CD4-positive, alpha-beta T cell treated with Interleukin-15 for 4 hours (primary cell): ENCODE measurements around the gene PACRG.

Source experiments
- DNase-seq: peaks from one replicate; pipeline ENCODE4 v3.0.0-alpha.2; 2020; ENCODE audit warnings: low spot score

Gene PACRG

DNA sequence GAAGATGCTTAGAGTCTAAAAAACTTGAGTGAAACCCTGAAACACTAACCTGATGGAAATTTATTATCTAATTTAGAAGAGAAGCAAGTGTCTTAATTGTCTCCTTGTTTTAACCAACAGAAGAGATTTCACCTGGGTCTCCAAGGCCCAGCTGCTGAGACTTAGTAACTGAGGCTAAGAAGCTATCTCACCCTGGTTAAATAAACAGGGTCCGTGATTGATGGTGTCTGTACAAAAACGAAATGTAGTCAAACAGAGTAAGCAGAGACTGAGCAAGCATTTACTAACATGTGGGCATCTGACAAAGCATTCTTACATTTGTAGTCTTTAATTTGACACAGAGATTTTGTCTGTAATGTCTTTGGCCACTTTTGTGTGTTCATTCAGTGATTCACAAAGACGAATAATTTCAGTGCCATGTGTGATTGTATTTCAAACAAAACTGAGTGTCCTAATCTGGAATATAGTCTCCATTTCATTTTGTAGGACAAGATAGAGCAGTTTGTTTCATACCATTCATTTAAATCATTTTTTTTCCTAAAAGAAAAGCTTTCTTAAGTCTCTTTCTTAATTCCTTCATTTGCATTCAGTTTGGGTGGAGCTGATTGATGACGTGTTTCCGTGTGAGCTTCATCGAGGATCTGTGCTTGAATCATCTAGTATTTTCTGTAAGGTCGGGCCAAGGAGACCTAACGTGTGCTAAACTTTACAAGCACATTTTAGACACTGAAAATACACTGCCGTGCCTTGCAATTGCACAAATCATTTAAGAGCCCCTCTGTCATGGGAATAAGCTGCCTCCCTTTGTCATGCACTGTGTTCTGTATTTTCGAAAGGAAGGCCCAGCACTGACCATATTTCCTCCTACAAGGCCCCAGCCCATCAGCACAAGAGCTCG, 516.2 kb downstream of the PACRG start:
- DNase-seq = no peak

DNA sequence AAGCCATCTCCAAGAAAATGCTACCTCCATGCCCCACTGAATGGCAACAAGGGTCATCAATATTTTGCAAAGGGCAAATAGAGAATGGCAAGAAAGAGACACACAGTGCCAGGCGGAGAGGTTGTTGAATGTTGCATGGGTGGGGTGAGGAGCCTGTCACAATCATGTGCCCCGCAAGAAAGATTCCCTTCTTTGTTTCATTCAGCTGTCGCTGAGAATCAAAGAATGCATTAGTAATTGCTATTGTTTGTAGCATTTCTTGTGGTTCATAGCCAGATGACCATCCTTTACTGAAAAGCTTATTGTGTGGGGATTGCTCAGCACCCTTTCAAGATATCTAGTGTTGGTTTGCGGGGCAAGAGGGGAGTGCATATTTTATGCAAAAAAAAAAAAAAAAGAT, 520.3 kb downstream of the PACRG start:
- no peak for DNase-seq

DNA sequence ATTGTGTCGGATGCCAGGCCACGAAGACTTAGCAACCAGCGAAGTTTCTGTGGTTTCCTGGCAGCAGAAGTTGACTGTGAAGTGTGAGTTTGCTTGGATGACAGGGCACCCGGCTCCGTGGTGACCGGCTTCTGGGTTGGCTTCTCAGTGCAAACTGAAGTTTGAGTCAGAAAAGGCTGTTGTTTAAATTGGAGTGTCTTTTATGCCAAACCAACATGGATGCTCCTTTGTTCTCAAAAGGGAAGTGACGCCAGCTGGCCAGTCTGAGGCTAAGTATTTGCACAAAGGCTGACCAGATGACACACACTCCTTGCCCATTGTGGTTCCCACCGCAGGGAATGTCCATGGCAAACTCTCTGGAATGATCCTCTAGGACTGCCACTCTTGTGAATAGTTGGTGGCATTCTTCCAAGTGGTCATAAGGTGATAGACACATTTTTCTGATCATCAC, 521.9 kb downstream of the PACRG start:
- DNase-seq = no peak

DNA sequence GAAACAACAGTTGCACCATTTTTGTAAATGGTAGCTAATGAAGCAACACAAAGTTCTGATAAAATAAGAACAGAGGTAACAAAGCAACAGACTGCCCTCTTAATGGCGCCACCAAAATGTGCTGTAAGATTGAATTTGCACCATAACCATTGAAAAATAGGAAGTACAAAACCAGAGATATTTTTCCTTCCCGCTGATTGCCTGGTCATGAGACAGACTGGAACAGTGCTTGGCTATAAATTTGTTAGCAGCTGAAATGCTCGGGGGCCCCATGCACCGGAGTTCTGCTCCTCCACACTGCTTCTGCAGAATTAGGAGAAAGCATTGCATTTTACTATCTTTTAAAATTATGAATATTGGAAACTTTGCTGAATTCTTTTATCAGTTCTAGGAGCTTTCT, 522.3 kb downstream of the PACRG start:
- no peak for DNase-seq

DNA sequence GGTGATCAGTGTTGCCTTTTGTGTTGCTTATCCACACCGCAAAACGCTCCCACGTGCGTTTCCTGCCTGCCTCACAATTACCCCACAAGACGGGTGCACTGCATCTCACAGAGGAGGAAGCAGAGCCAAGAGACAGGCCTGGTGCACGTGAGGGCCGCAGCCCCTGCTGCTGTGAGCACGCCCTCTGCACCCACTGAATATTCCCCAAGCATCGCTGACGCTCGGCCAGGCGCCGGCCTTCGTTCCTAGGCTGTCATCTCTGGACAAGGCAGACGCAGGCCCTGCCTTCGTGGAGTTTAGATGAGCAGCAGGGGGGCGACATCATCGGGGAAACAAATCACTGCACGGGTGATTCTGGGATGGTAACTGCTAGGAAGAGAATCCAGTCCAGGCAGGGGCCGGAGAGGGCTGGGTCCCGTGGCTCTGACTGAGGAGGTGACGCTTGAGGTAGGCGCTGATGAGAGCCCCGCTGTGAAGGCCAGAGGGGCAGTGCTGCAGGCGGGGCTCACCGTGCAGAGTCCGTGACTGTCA, 524.4 kb downstream of the PACRG start:
- DNase-seq = no peak

DNA sequence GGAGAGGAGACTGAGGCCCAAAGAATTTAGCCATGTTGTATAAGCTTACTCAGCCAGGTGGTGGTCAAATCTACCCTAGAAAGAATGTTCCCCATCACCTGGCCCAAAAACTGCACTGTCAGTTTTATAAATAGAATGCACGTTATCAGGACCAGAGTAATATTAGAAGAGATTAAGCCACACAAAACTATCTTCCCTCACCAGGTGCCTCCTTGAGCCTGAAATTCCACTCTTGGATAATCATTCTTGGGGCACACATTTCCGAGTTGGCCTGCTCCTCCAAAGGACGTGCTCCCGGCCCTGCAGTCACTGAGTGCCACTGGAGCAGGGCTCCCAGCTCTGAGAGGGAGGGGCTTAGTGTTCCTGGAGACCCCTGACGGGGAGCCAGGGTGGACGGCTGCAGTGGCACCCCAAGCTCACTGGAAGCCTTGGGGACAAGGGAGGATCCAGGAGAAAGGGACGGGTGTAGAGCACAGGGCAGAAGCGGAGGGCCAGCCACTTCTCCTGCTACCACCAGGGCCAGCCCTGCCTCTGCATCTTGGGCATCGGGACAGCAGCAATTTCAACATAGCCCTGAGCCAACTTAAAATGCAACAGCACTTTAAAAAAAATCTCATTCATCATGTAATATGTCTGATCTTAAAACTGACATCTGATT, 525.9 kb downstream of the PACRG start:
- no peak for DNase-seq

DNA sequence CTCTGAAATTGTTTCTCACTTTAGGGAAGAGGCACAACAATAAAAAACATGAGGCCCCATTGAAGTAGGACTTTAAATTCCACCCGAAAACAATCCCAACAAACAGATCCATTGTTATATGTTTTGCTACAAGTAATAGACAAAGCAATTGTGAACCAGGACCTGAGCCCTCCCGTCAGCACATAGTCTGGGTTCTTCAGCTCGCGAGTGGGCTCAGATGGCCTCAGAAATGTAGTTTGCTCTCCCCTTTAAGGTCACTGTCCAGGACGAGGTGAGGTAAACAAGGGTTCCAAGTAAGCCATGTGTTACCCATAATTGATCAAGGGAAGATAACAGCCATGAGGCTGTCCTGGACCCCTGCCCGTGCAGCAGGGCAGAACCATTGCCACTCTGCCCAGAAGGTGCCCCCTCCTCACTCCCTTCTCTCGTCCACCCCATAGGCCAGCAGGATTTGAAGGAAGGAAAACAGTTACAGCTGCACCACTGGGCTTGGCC, 526.6 kb downstream of the PACRG start:
- DNase-seq = no peak

DNA sequence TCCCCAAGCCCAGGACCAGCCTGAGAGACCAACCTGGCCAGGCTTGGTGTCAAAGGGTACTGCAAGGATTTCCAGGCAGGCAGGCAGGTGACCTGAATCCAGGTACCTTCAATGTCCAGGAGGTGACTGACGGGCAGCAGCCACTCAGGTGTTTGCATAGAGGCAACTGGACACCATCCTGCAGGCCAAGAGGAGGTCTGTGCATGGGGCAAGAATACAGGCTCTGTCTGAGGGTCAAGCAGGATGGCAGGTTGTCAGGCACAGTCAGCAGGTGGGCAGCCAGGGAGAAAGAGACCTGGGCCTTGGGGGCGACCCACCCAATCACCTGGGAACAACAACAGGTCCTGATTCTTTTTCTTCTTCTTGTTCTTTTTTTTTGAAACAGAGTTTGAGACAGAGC, 527.5 kb downstream of the PACRG start:
- no peak for DNase-seq

DNA sequence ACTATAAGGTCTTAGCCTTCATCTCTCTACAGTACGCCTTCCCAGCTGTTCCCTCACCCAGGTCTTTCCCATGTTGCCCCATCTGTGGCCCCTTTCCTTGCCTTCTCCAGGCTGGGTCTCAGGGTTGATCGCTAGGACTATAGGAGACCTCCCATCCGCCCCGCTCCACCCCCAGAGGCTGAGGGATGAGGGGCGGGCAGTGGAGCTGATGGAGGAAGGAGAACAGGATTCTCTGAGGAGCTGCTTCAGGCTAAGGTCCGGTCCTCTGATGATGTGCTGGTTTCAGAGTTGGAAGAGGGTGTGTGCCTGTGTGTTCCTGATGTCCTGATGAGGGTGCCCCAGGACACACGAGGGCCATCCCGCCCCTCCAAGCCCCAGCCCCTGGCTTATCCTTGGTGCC, 531.9 kb downstream of the PACRG start:
- no peak for DNase-seq

DNA sequence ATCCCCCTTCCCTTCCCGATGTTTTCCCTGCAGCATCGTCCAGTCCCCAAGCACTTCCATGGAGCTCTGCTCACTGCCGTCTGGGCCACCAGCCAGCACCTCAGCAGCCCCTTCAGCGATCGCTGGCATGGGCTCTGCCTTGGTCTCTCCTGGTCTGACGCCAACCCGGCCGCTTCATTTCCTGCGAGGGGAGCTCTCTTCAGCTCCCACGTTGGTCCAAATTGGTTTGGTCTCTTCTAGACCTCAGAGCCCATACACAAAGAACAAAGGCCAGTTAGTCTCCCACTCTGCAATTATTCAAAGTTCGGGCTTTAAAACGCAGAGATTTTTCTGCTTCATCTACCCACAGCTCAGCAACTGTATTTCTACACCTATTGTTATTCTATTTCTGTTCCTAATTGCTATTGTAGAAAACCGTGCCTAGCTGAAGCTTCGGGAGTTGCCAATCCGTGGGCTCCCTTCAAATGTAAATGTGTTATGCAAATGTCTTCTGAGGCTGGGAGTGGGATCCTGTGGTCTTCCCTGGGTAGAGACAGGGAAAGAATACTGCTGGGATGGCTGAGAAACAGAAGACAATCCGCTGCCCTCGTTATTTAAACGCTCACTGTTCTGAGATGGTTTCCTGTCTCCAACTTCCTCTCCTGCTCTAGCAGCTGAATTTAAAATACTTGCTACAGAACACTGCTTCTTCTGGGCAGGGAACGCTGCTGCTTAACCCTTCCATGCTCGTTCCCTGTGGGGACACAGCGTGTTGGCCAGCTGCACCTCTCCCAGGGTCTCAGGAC, 532.5 kb downstream of the PACRG start:
- no peak for DNase-seq

DNA sequence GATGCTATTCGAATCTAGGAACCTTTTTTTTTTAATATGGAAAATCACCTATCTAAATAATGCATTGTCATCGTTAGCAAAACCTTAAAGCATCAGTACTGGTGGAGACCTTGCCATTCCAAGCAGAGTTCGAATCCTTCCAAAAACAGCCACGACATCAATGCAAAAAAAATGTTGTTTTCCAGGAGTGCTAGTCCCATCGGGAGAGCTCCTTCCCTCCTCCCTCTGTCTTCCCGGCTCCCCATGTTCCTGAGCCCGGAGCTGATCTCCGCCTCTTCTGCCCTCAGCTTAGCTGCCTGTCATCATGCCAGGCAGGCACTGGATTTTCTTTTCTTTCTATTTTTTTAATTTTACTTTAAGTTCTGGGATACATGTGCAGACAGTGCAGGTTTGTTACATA, 533.1 kb downstream of the PACRG start:
- DNase-seq = no peak

DNA sequence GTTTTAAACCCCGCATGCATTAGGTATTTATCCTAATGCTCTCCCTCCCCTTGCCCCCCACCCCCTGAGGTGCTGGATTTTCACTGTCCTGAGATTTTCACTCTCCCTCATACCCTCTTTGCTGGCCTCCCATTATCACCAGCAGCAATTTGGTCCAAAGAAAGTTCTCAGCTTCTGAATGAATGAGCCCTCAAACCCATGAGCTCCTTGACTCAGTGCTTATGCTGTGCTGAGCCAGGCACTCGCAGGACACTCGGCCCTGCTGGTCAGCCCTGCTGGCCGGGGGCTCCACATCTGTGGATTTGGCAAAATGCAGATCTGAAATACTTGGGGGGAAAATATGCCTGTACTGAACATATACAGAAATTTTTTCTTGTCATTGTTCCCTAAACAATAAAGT, 533.6 kb downstream of the PACRG start:
- no peak for DNase-seq

DNA sequence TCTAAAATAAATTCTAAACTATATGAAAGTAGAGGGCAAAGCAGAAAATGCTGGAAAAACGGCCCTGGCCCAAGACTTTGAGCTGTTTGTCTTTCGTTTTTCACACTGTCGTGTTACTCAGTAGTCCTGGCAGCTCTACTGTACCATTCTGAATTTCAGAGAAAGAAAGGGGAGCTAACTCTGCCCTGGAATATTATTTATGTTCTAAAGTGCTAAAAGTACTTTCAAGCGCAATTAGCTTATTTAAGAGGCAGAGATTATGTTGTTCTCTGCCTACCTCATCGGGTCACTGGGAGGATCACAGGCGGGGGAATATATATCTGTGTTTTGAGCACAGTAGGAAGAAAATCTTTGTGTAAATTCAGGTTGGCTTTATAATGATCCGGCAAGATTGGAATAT, 534.3 kb downstream of the PACRG start:
- DNase-seq = no peak

DNA sequence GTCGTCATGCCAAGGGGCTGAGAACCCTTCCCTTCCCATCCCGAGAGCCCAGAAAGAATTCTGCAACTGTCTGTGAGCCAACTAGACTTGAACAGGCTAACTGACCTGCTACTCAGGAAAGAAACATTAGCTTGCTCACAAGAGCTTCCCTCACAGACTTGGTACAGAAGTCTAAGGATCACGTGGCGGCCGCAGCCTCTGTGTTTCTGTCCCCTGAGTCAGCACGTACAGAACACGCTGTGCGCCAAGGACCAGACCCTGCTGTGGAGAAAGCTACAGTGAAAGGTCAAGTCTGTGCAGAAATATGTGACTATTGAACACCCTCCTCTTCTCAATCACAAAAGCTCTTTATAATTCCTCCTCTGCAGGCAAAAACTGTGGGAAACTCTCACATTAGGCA, 535.4 kb downstream of the PACRG start:
- no peak for DNase-seq

DNA sequence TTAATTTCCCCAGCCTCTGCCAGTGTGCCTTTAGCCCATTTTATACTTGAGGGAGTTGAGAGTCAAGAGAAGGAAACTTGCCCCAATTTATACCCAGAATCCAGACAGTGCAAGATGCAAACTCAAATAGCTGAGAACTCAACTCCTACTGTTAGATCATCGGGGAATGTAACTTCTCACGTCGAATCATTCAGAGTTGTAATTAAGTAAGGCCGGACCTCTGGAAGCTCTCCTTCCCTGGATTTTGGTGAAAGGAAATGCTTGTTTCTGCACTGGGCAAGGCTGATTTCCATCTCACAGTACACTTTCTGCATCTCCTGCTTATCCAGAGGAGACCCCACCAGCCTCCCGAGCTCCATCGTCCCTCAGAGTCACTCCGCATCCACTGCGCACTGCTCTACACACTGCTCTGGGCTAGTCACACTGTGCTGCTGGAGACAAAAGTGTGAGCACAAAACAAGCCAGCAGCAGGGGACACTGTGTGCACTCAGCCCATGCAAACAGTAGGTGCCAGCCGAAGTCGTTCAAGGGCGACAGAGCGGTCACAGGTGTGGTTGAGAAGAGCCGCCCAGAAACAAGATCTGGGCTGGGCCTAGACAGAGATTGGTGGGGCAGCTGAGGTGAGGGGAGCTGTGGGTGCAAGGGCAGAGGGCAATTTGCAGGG, 536.4 kb downstream of the PACRG start:
- no peak for DNase-seq

DNA sequence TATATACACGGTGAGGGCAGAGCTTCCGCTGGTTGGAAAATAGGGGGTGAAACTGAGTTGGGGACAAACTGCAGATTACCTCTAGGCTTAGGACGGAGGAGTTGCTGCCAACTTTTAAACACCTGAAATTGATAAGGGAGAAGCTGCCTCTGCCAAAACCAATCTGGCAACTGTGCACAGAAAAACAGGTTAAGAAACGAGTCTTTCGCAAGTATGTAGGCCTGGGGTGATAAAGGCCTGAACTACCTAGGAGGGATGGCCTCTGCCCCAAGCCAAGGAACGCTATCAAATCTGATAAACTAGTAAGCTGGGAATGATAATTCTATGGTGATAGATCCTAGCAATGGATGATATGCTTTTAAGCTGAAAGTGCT, 536.9 kb downstream of the PACRG start:
- DNase-seq = no peak

DNA sequence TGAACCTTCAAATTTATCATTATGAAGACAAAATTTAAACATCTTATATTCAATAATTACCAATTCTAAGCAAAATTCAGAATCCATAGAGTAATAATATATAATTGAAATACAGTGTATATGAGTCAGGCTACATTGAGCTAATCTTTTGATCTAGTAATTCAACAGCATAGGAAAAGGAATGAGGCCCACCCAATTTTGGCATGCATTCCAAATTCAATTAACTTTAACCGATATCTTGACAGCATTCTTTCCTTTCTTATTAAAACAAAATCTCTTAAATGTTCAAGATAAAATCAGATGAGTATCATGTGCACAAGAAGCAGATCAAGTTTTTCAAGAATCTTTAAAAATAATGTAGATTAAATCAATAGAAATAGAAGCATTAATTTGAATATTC, 553.9 kb downstream of the PACRG start:
- no peak for DNase-seq

DNA sequence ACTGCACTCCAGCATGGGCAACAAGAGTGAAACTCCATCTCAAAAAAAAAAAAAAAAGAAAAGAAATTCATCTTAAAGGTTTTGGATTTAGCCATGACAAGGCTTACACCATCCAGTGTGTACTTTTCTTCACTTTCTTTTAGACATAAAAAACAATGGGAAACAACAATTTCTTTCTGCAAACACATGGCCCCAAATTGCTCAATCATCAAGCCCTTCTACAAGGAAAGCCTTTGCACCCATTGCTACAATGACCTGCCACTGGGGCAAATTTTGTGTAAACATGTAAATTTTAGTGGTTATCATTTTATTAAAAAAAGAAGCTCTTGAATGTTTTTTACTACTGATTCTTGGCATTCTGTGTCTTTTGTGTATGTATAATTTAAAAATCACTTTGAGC, 554.9 kb downstream of the PACRG start:
- no peak for DNase-seq

DNA sequence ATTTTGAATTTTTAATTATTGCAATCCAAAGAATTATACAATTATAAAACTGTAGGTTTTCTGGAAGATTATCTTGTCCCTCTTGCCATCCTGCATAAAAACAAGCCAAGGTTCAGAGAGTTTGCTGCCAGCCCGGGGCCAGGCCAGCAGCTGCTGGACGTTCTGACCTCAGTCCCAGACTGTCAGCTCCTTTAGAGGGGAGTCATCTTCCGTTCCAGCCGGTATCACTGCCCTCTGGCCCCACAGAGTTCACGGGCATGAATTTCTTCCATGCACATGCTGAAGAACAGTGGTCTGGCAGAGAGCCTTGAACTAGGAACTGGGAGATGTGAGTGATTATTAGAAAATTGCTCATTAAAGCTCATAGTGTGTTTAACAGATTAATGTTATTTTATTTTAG, 556.4 kb downstream of the PACRG start:
- DNase-seq = no peak

DNA sequence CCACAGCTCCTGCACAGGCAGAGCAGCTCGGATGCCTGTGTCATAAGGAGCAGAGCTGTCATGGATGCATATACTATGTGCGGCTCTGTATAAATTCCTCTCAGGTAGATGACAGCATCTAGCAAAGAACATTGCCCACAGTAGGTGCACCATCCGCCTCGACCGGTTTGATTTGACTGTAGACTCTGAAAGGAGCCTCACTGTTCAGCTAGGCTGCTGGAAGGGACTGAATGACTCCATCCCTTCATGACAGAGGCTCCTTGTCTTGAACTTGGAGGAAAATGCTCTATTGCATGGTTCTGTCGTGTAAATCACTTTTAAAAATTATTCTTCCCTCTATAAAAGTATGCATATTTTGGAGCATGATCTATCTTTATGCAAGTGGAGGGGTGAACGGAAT, 557.9 kb downstream of the PACRG start:
- DNase-seq = no peak

DNA sequence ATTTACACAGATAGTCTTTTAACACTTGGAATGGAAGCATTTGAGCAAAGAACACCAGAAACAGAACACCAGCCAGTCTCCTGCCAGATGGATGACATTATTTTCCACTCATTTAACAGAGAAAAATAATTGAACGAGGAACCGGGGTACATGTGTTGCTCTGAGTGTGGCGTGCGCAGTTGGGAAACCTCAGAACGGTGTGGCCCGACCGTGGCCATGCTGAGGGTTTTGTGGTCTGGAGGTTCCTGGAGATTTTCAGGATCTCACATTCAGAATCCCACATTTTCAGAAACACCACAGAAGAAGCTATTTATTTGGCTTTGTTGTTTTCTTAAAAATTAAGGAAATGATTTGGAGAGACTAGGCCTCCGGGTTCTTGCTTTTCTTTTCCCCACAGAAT, 559.9 kb downstream of the PACRG start:
- no peak for DNase-seq

DNA sequence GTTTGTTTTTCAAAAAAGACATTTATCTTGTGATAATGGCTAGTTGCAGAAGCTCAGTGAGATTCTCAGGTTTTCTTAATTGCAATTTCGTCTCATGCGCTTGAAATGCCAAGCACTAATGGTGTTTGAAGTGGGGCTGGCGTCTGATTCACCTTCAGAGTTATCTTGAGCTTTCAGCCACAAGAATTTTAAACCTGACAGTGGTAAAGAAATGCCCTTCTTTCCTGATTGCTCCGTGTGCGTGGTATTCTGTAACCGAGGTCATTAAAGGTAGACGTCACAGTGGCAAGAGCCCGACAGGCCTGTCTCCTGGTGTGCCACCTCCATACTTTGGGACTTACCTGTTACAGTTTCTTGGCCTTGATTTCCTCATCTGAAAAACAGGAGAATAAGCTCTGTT, 560.3 kb downstream of the PACRG start:
- no peak for DNase-seq
